Measurements from ENCODE around the gene CABP5.
"Not testable (repeated sequence)": the region's sequence is repeated elsewhere in the genome, so short reads cannot be mapped to it uniquely, and the experiment has no call there.

The CABP5 gene

GRCh38 chr19:48043675-48044258 is at the start of gene CABP5:
Gene CABP5, minus strand, starts transcription at chr19:48044079. Its CDS starts 157 bp downstream, at chr19:48043922.
- FAIRE-seq, result no peak

GRCh38 chr19:48091111-48091718 is 47.3 kb upstream of the CABP5 start:
- not testable (repeated sequence) for FAIRE-seq

- FAIRE-seq, result no peak
These were observed 46.5 kb upstream of the CABP5 start for GRCh38 chr19:48090281-48090802.

- not testable (repeated sequence) for FAIRE-seq
These were observed 45.1 kb upstream of the CABP5 start for GRCh38 chr19:48088991-48089390.

GRCh38 chr19:48085904-48086864 is 42.3 kb upstream of the CABP5 start:
- no peak for FAIRE-seq

- no peak for FAIRE-seq
These were observed 41.2 kb upstream of the CABP5 start for GRCh38 chr19:48085076-48085475.

GRCh38 chr19:48081106-48081505 is 37.2 kb upstream of the CABP5 start:
- FAIRE-seq, result no peak

- not testable (repeated sequence) for FAIRE-seq
These were observed 26.4 kb upstream of the CABP5 start for GRCh38 chr19:48070177-48070769.

GRCh38 chr19:48069435-48069834 is 25.6 kb upstream of the CABP5 start:
- FAIRE-seq, result no peak

- no peak for FAIRE-seq
These were observed 20.6 kb upstream of the CABP5 start for GRCh38 chr19:48064509-48064908.

- FAIRE-seq, result no peak
These were observed 17.8 kb upstream of the CABP5 start for GRCh38 chr19:48061401-48062344.

GRCh38 chr19:48060381-48060780 is 16.5 kb upstream of the CABP5 start:
- no peak for FAIRE-seq

- no peak for FAIRE-seq
These were observed 15.5 kb upstream of the CABP5 start for GRCh38 chr19:48059331-48059730.

- no peak for FAIRE-seq
These were observed 10.0 kb upstream of the CABP5 start for GRCh38 chr19:48053856-48054255.

GRCh38 chr19:48053076-48053475 is 9.2 kb upstream of the CABP5 start:
- no peak for FAIRE-seq

GRCh38 chr19:48051335-48052033 is 7.6 kb upstream of the CABP5 start:
- no peak for FAIRE-seq

GRCh38 chr19:48044561-48044960 is 682 bp upstream of the CABP5 start:
- no peak for FAIRE-seq

- FAIRE-seq, result no peak
These were observed 1.9 kb downstream of the CABP5 start for GRCh38 chr19:48041877-48042580.

GRCh38 chr19:48036765-48037164 is 7.1 kb downstream of the CABP5 start:
- FAIRE-seq, result no peak

- FAIRE-seq, result no peak
These were observed 10.3 kb downstream of the CABP5 start for GRCh38 chr19:48033604-48034003.

GRCh38 chr19:48030073-48030472 is 13.8 kb downstream of the CABP5 start:
- FAIRE-seq, result no peak

Data from A204.1 (cell line).